Suprapubic skin (tissue), 4 donors: ENCODE results near the gene SHROOM1. TPM values are rescaled to one million over a fixed set of nuclear protein-coding genes. Genes with fewer than 3 reads are reported as not detected.
"Not testable (repeated sequence)": the region's sequence is repeated elsewhere in the genome, so short reads cannot be mapped to it uniquely, and the experiment has no call there.

Experiments used
- DNase-seq, 2 donors: peaks; one replicate each; pipeline ENCODE4 v3.0.0-alpha.2; 2019; ENCODE audit warnings: low spot score in 2 of 2
- H3K27ac ChIP-seq: fragments of 200-600 bp; sonication (generic); one replicate; pipeline ENCODE4 v1.5.1; 2019
- H3K27me3 ChIP-seq: fragments of 200-600 bp; sonication (generic); one replicate; pipeline ENCODE4 v1.5.1; 2019
- H3K36me3 ChIP-seq: fragments of 200-600 bp; sonication (generic); one replicate; pipeline ENCODE4 v1.5.1; 2019
- H3K4me1 ChIP-seq: fragments of 200-600 bp; sonication (generic); one replicate; pipeline ENCODE4 v1.5.1; 2019
- H3K4me3 ChIP-seq: fragments of 200-600 bp; sonication (generic); one replicate; pipeline ENCODE4 v1.5.1; 2019; ENCODE audit warnings: mild to moderate bottlenecking
- H3K9me3 ChIP-seq: fragments of 200-600 bp; sonication (generic); one replicate; pipeline ENCODE4 v1.5.1; 2019
- CTCF ChIP-seq, 2 donors: fragments of 200-600 bp in 1 of 2; fragments of 450-650 bp in 1 of 2; sonication (generic) in 1 of 2; IDR thresholded peaks; one replicate each; pipeline ENCODE4 v1.5.1; 2016 to 2019; ENCODE audit warnings: antibody characterized with exemption in 2 of 2, mild to moderate bottlenecking in 1 of 2, moderate library complexity in 1 of 2
- EP300 ChIP-seq: sonication (generic); formaldehyde crosslinking; IDR thresholded peaks from one replicate; pipeline ENCODE4 v1.6.1; 2017; ENCODE audit warnings: antibody characterized with exemption
- POLR2A ChIP-seq, 2 donors: fragments of 450-650 bp; IDR thresholded peaks; one replicate each; pipeline ENCODE4 v1.6.1; 2017; ENCODE audit warnings: antibody characterized with exemption in 2 of 2, mild to moderate bottlenecking in 2 of 2, moderate library complexity in 2 of 2
- POLR2AphosphoS5 ChIP-seq, 3 donors: sonication (generic); formaldehyde crosslinking; IDR thresholded peaks; one replicate each; pipeline ENCODE4 v1.6.1; 2017; ENCODE audit warnings: antibody characterized with exemption in 3 of 3
- WGBS: methylation state at CpG from one replicate; pipeline ENCODE4 v1.1.5; 2018; 5-methylcytosine and 5-hydroxymethylcytosine counted together
- total RNA-seq, 4 donors: library from RNA; depleted of rRNA; stranded (reverse); fragments of >200 nt; gene quantifications; one replicate each; pipeline ENCODE4 v1.1.0, GENCODE V29; 2016

The SHROOM1 gene
- total RNA-seq, 4 donors from 2014 or later: 0.76 to 2.8 (median 2.3) TPM

DNA sequence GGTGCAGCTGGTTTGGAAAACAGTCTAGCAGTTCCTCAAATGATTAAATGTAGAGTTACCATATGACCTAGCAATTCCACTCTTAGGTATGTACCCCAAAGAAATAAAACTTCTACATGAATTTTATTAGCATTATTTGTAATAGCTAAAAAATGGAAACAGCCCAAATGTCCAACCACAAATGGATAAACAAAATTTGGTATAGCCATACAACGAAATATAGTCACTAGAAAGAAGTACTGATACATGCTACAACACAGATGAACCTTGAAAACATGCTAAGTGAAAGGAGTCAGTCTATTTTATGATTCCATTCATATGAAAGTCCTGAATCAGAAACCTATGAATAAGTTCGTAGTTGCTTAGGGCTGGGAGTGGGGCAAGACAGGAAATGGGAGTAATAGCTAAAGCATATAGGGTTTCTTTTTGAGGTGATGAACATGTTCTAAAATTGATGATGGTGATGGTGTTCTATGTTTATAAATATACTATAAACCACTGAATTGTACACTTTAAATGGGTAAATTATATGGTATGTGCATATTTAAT is 29.5 kb upstream of the SHROOM1 start:
- no peak overlapping the region for H3K27ac ChIP-seq
- H3K4me3 ChIP-seq: no peak overlapping the region
- H3K9me3 ChIP-seq: no peaks in the 10 kb centered on the region
- H3K27me3 ChIP-seq: no peaks in the 10 kb centered on the region
- no peaks in the 10 kb centered on the region for H3K4me1 ChIP-seq
- no peak for TF ChIP-seq POLR2A (IDR thresholded peaks at IDR 0.05)
- no peak for TF ChIP-seq EP300
- TF ChIP-seq CTCF (IDR thresholded peaks at IDR 0.05): no peak
- no peak for TF ChIP-seq POLR2AphosphoS5 (IDR thresholded peaks at IDR 0.05)
- no peak for DNase-seq
- 84% methylated on average over 2 of the region's 2 CpGs for WGBS
- H3K36me3 ChIP-seq: no peaks in the 10 kb centered on the region

- Histone ChIP-seq H3K4me3 (no peak overlapping the region), H3K27me3 (no peaks in the 10 kb centered on the region), H3K9me3 (no peaks in the 10 kb centered on the region), H3K36me3 (no peaks in the 10 kb centered on the region), H3K27ac (no peak overlapping the region), H3K4me1 (no peaks in the 10 kb centered on the region)
- TF ChIP-seq CTCF (IDR thresholded peaks at IDR 0.05) (no peak), POLR2A (IDR thresholded peaks at IDR 0.05) (no peak), EP300 (no peak), POLR2AphosphoS5 (IDR thresholded peaks at IDR 0.05) (no peak)
- no peak for DNase-seq
- 83% methylated on average over 3 of the region's 3 CpGs for WGBS
Measured at GRCh38 chr5:132856011-132856410, 25.6 kb upstream of the SHROOM1 start.

GRCh38 chr5:132854992-132855391 is 24.5 kb upstream of the SHROOM1 start:
- not testable (repeated sequence) for H3K9me3 ChIP-seq, DNase-seq, H3K27ac ChIP-seq, H3K4me1 ChIP-seq, H3K36me3 ChIP-seq, H3K4me3 ChIP-seq, H3K27me3 ChIP-seq
- 97% methylated on average over 5 of the region's 5 CpGs for WGBS

- no peak overlapping the region for H3K27ac ChIP-seq
- WGBS: 27% methylated on average over 3 of the region's 3 CpGs
- no peaks in the 10 kb centered on the region for H3K36me3 ChIP-seq
- H3K4me3 ChIP-seq: no peak overlapping the region
- no peaks in the 10 kb centered on the region for H3K4me1 ChIP-seq
- DNase-seq: no peak
- no peaks in the 10 kb centered on the region for H3K27me3 ChIP-seq
- no peak for TF ChIP-seq POLR2A (IDR thresholded peaks at IDR 0.05)
- no peak for TF ChIP-seq POLR2AphosphoS5 (IDR thresholded peaks at IDR 0.05)
- no peak for TF ChIP-seq EP300
- no peak for TF ChIP-seq CTCF (IDR thresholded peaks at IDR 0.05)
- H3K9me3 ChIP-seq: no peaks in the 10 kb centered on the region
Measured at GRCh38 chr5:132854301-132854700, 23.9 kb upstream of the SHROOM1 start.

GRCh38 chr5:132853790-132854189 is 23.3 kb upstream of the SHROOM1 start:
- Histone ChIP-seq H3K27ac (no peak overlapping the region), H3K4me1 (no peaks in the 10 kb centered on the region), H3K9me3 (no peaks in the 10 kb centered on the region), H3K4me3 (no peak overlapping the region), H3K36me3 (no peaks in the 10 kb centered on the region), H3K27me3 (no peaks in the 10 kb centered on the region)
- DNase-seq: no peak
- 53% methylated on average over 1 of the region's 1 CpG for WGBS
- TF ChIP-seq CTCF (IDR thresholded peaks at IDR 0.05): no peak
- no peak for TF ChIP-seq POLR2AphosphoS5 (IDR thresholded peaks at IDR 0.05)
- no peak for TF ChIP-seq EP300
- TF ChIP-seq POLR2A (IDR thresholded peaks at IDR 0.05): no peak

DNA sequence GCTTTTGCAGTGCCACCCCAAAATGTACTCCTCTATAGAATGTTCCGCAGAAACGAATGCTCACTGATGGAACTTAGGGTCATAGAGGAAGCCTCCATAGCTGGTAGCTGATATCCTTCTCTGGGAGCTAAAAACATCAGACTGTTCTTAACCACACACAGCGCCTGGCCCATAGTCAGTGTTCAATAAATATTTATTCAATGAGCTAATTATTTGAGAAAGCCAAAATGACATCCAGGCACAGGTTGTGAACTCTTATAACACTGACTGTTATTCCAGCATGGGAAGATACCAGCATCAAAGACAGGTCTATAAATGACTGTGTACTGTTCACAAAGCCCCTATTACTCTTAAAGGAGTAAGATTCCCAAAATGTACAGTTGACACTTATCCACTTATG is 22.9 kb upstream of the SHROOM1 start:
- no peak for DNase-seq
- H3K4me1 ChIP-seq: no peaks in the 10 kb centered on the region
- H3K9me3 ChIP-seq: no peaks in the 10 kb centered on the region
- H3K27me3 ChIP-seq: no peaks in the 10 kb centered on the region
- no peak overlapping the region for H3K27ac ChIP-seq
- WGBS: 94% methylated on average over 3 of the region's 3 CpGs
- no peaks in the 10 kb centered on the region for H3K36me3 ChIP-seq
- H3K4me3 ChIP-seq: no peak overlapping the region
- no peak for TF ChIP-seq EP300
- no peak for TF ChIP-seq POLR2A (IDR thresholded peaks at IDR 0.05)
- no peak for TF ChIP-seq POLR2AphosphoS5 (IDR thresholded peaks at IDR 0.05)
- no peak for TF ChIP-seq CTCF (IDR thresholded peaks at IDR 0.05)
